ENCODE measurements around the gene STK32C.
"Not testable (repeated sequence)": the region's sequence is repeated elsewhere in the genome, so short reads cannot be mapped to it uniquely, and the experiment has no call there.

The STK32C gene

GRCh38 chr10:132338876-132339275 lies 31.1 kb upstream of the STK32C start:
- no peak for DNase-seq (ENCODE audit: low read depth in 4 of 4, low spot score in 1 of 4)

GRCh38 chr10:132337854-132338253 lies 30.1 kb upstream of the STK32C start:
- DNase-seq (ENCODE audit: low read depth in 4 of 4, low spot score in 1 of 4) = not testable (repeated sequence)

- no peak for DNase-seq (ENCODE audit: low read depth in 4 of 4, low spot score in 1 of 4)
Observed at GRCh38 chr10:132336919-132337407, 29.2 kb upstream of the STK32C start.

GRCh38 chr10:132336064-132336746 lies 28.5 kb upstream of the STK32C start:
- DNase-seq (ENCODE audit: low read depth in 4 of 4, low spot score in 1 of 4) = no peak

- no peak for DNase-seq (ENCODE audit: low read depth in 4 of 4, low spot score in 1 of 4)
Observed at GRCh38 chr10:132335189-132336063, 27.7 kb upstream of the STK32C start.

- no peak for DNase-seq (ENCODE audit: low read depth in 4 of 4, low spot score in 1 of 4)
Observed at GRCh38 chr10:132334631-132335188, 27.0 kb upstream of the STK32C start.

GRCh38 chr10:132333386-132333785 lies 25.6 kb upstream of the STK32C start:
- DNase-seq (ENCODE audit: low read depth in 4 of 4, low spot score in 1 of 4) = no peak

GRCh38 chr10:132332433-132332754 lies 24.6 kb upstream of the STK32C start:
- DNase-seq (ENCODE audit: low read depth in 4 of 4, low spot score in 1 of 4) = no peak

GRCh38 chr10:132331601-132332432 lies 24.1 kb upstream of the STK32C start, which contains the start of gene LRRC27:
Gene LRRC27, plus strand, starts transcription at chr10:132332193. Its CDS starts 1,332 bp downstream, at chr10:132333525.
- peak; percentile 98 to 99 (median 98) for DNase-seq (ENCODE audit: low read depth in 4 of 4, low spot score in 1 of 4)

GRCh38 chr10:132330486-132330833 lies 22.7 kb upstream of the STK32C start:
- DNase-seq (ENCODE audit: low read depth in 4 of 4, low spot score in 1 of 4) = no peak

- DNase-seq (ENCODE audit: low read depth in 4 of 4, low spot score in 1 of 4) = no peak
Observed at GRCh38 chr10:132329565-132330485, 22.1 kb upstream of the STK32C start.

- DNase-seq (ENCODE audit: low read depth in 4 of 4, low spot score in 1 of 4) = no peak
Observed at GRCh38 chr10:132328738-132329137, 21.0 kb upstream of the STK32C start.

- no peak for DNase-seq (ENCODE audit: low read depth in 4 of 4, low spot score in 1 of 4)
Observed at GRCh38 chr10:132328106-132328505, 20.4 kb upstream of the STK32C start.

- peak in 2 of 4 experiments; percentile 35 to 55 for DNase-seq (ENCODE audit: low read depth in 4 of 4, low spot score in 1 of 4)
Observed at GRCh38 chr10:132326925-132327324, 19.2 kb upstream of the STK32C start.

- no peak for DNase-seq (ENCODE audit: low read depth in 4 of 4, low spot score in 1 of 4)
Observed at GRCh38 chr10:132326344-132326889, 18.7 kb upstream of the STK32C start.

GRCh38 chr10:132324186-132324585 lies 16.4 kb upstream of the STK32C start:
- DNase-seq (ENCODE audit: low read depth in 4 of 4, low spot score in 1 of 4) = no peak

GRCh38 chr10:132322586-132323048 lies 14.9 kb upstream of the STK32C start:
- no peak for DNase-seq (ENCODE audit: low read depth in 4 of 4, low spot score in 1 of 4)

GRCh38 chr10:132321726-132322125 lies 14.0 kb upstream of the STK32C start:
- no peak for DNase-seq (ENCODE audit: low read depth in 4 of 4, low spot score in 1 of 4)

GRCh38 chr10:132320654-132321469 lies 13.1 kb upstream of the STK32C start:
- no peak for DNase-seq (ENCODE audit: low read depth in 4 of 4, low spot score in 1 of 4)

Measured in stimulated activated CD4-positive, alpha-beta T cell treated with anti-CD3 and anti-CD28 coated beads, Interleukin-1b, Interleukin-23, amount 100 ng/mL, for 24 hours (primary cell).